Stimulated activated CD8-positive, alpha-beta memory T cell treated with anti-CD3 and anti-CD28 coated beads, Interleukin-15, amount 100 ng/mL, for 24 hours (primary cell): ENCODE measurements around the gene NFIX.

Experiments
- DNase-seq: peaks from one replicate; pipeline ENCODE4 v3.0.0-alpha.2; 2020; ENCODE audit warnings: low read depth

The NFIX gene

DNA sequence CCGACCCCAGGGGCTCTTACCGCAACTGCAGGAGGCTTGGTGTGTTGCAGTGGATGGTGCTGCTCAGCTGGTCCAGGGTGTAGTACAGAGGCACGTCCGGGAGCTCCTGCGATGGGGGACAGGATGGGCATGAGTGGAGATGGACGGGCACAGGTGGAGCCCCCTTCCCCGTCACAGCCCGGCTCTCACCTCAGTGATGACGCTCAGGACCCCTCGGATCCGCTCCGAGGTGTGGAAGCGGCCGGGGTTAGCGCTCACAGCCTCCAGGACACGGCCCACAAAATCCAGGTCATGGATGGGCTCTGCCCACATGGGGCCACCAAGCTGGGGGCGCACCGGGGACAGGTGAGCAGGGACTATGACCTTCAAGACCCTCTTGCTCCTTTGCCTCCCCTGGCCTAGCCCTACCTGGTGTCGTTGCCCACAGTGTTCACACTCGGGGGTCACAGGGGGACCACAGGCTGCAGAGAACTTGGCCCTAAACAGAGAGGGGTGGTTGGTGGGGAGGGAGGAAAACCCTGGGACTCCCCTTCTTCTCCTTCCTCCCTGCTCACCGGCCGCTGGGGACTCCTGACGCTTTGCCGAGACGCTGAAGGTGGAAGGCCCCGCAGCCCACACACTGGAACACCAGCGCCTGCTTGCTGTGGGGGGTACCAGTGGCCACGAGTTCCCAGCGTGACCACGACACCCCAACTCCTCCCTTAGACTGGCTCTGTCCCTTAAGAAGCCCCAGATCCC, 114.3 kb downstream of the NFIX start:
- no peak for DNase-seq

GRCh38 chr19:13110099-13110610, 114.9 kb downstream of the NFIX start:
- no peak for DNase-seq

DNA sequence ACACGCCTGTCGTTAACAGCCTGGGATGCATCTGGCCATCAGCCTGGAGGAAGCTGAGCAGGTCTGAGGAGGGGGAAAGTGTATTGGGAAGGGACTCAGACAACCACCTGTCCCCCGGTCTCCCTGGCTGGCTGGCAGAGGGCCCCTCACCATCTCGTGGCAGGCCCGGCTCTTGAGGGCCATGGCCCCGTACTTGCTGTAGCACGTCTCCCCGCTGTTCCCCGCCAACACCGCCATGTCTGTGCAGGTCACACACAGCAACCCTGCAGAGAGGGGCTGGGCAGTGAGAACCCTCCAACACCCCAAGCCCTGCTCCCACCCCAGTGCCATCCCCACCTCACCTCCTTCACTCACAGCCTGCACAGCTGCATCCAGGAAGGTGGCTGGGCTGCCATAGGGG, 117.3 kb downstream of the NFIX start:
- DNase-seq: no peak

DNA sequence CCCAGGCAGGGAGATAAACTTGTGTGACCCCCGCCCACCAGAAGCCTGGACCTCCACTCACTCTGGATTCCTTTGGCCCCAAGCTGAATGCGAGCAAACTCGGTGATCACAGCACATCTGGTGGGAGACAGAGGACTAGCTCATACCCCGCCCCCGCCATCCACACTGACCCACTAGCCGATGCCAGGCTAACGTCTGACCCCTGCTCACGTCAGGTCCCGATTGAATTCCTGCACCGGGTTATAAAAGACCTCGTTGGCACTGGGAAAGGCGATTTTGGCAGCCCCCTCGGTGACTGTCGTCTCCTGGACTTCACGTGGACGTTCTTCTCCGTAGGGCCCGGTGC, 120.6 kb downstream of the NFIX start:
- DNase-seq: no peak

GRCh38 chr19:13116282-13117175, 121.3 kb downstream of the NFIX start, which contains the start of gene TRMT1:
Gene TRMT1 (minus strand): TSS chr19:13116740. CDS start chr19:13116399, 341 bp downstream.
- DNase-seq: peak; percentile 69

GRCh38 chr19:13117176-13117771, 122.0 kb downstream of the NFIX start:
- DNase-seq: no peak

- peak; percentile 82 for DNase-seq
These were observed 122.6 kb downstream of the NFIX start, which contains the start of gene NACC1 for GRCh38 chr19:13117772-13118423. Gene NACC1 (plus strand): TSS chr19:13118264. CDS start chr19:13135208, 16,944 bp downstream.

DNA sequence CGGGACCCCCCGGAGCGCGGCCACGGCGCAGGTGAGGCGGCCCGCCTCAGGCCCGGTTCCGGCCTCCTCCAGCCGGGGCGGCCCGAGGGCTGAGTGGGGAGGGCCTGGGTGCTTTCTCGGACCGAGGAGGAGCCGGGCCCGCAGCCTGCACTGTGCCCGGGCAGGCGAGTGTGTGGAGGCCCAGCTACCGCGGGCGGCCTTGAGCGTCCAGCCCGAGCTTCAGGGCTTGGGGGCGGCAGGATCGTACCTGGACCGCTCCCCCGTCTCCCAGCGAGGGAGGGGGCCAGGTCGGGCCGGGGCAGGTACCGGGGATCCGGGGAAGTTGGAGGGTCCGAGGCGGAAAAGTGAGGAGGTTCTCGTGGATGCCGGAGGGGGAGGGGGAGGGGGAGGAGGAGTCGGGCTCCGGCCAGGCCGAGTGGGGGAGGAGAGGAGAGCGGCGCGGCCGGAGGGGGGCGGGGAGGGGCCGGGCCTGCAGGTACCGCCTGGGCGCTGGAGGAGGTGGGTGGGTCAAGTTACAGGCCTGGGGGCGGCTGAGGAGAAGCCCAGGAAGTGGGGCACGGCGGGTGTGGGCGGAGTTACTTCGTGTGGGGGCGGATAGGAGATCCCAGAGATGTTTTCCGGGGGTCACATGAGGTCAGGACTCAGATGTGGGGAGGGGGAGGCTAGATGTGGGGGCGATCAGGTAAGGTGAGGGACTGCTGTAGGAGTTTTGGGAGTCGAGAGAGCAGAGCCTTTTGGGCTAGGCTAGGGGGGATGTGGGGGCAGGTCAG, 123.3 kb downstream of the NFIX start:
- DNase-seq: no peak

GRCh38 chr19:13119627-13120026, 124.4 kb downstream of the NFIX start:
- DNase-seq: no peak

DNA sequence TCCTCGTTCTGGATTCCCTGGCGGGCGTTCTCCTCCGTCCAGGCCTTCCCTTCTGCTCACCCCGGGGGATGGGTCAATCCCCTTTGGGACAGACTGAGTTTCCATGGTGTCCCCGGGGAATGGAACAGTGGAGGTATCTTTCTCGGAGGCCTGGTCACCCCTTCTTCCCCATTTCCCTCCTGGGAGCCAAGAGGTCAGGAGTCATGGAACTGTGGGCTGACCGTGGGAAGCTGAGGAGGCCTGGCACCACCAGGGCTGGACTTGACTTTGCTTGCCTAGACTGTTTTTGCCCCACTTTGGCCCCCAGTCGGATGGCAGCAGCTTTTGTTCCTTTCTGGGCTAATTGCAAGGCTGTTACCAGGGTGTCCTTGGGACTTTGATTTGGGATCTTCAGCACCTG, 124.8 kb downstream of the NFIX start:
- DNase-seq: no peak

DNA sequence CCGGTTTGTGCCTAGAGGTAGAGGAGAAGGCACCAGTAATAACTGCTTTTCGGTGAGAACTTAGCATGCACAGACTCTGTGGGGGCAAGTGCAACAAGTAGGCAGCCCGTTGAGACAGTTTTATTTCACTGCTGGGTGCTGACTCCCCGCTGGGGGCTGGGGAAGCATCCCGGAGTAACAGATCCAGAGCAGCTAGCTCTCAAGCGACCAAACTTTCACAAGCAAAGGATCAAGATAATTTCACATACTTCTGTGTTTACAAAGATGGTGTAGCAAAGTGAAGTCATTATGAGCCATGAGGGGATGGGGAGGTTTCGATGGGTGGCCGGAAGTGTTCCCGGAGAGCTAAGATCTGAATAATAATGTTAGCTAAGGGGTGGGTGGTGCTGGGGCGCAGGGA, 125.5 kb downstream of the NFIX start:
- no peak for DNase-seq

DNA sequence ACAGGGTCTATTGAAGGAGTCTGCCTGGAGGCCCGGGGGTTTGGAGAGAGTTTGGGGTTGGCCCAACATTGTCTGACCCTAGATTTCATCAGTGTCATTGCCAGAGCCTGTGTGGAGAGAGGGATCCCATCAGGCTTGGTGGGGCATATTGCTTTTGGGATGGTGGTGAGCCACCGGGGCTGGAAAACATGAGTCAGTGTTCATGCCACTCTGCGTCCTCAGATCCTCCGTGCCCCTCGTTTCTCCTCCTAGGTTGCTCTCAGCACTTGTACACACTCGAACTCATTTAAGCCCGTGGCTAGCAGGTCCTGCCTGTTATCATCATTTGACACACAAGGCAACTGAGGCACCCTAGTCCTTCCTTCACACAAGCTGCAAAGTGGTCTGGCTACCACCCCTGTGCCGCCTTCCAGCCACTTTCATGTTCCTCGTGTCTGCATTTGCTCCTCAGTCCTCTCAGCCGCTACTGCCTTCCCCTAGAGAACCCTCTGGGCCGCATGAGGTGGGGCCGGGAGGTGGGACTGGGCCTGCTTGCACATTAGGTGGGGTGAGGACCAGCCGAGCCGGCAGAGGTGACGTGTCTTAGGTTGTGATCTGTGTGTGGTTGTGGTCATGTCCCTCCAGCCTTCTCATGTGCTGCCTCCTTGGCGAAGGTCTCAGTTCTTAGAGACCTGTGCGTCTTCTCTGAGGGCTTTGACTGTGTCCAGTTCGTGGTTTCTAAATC, 126.4 kb downstream of the NFIX start:
- no peak for DNase-seq

DNA sequence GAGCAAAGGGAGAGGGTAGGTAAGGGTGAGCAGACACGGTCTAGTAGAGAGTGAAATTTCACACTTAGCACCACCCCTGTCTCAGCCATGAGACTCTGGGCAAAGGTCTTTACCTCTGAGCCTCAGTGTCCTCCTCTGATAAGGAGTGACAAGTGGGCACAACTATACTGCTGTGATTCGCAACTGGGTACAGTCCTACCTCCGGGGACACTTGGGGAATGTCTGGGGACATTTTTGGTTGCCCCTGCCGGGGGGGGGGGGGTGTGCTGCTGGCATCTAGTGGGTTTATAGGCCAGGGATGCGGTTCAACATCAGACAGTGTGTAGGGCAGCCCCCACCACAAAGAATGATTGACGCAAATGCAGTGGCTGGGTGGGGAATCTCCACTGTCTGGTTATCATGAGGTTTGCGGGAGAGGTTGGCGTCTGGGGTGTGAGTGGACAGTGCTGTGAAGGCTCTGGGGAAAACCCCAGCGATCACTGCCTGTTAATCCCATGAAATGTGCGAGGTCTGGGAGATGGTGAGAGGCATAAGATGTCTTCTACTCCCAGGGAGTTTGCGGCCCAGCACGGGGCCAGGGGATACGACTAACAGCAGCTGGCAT, 127.1 kb downstream of the NFIX start:
- DNase-seq: no peak

DNA sequence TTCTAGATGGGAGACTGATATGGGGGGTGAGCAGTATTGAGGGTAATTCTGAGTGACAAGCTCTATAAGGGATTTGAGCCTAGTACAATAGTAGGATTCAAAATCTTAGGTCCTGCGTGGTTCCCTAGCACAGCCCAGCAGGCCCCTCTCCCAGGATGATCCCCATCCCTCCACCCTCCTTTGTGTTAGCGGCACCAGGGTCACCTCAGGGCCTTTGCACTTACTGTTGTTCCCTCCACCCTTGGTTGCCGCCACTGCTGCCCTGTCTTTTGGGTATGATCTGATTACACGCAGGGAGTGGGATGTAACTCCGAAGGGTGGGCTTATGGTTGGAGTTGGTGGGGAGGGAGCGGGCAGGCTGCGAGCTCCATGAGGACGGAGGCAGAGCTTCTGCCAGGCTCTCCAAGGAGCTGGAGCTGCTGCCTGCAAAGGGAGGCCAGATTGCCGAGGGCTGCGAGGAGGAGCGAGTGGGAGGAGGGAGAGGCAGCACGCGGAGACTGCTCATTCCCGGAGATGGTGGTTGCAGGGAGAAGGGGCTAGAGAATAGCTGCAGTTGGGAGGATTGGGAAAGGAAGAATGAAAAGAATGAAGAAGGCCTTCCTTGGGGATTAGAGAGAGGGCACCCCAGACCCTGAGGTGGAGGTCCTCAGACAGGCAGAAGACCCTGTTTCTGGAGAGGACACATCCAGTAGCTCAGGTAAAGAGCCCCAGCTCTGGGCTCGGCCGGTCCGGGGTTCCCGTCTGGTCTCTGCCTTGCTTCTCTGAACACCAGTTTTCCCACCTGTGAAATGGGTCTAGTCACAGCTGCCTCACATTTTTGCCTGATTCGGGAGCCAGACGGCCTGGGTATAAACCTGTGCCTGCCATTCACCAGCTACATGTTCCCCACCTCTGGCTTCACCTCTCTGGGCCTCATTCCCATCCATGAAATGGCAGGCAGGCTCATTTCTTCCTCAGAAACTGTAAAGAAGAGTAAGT, 128.0 kb downstream of the NFIX start:
- DNase-seq: no peak

DNA sequence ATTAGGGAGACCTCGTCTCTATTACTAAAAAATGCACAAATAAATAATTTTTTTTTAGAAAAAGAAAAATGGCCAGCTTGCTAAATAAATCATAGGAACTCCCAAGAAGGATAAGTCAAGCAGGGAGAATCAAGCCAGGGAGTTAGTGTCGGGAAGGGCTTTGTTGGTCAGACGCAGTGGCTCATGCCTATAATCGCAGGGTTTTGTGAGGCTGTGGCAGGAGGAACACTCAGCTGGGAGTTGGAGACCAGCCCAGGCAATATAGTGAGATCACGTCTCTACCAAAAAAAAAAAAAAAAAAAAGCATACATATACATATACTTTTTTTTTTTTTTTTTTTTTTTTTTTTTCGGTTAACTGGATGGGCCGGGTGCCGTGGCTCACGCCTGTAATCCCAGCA, 131.8 kb downstream of the NFIX start:
- DNase-seq: no peak

DNA sequence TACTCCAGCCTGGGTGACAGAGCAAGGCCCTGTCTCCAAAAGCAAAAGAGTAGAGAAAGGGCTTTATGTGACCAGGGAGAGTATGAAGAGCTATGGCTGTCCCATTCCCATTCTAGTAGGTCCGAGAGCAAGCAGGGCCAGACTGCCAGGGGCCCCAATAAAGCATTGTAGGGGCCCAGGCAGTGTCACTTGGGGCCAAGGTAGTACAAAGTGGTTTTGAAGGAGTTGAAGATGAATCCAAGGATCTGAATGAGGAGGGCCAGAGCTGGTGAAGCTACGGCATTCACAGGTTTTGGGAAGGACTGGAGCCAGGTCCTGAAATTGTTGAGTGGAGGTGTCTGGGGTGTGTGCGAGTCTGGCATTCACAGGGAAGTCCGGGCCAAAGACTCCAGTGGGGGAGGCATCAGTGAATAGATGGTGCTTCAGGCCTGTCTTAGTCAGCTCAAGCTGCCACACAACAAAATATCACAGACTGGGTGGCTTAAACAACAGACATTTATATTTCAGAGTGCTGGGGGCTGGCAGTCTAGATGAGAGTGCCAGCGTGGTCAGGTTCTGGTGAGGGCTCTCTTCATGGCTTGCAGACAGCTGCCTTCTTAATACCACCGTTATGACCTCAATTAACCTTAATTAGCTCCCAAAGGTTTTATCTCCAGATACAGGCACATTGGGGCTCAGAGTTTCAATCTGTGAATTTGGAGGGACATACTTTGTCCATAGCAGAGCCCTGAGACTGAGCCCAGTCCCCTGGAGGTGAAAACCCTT, 132.7 kb downstream of the NFIX start:
- no peak for DNase-seq

GRCh38 chr19:13128583-13128982, 133.3 kb downstream of the NFIX start:
- no peak for DNase-seq

DNA sequence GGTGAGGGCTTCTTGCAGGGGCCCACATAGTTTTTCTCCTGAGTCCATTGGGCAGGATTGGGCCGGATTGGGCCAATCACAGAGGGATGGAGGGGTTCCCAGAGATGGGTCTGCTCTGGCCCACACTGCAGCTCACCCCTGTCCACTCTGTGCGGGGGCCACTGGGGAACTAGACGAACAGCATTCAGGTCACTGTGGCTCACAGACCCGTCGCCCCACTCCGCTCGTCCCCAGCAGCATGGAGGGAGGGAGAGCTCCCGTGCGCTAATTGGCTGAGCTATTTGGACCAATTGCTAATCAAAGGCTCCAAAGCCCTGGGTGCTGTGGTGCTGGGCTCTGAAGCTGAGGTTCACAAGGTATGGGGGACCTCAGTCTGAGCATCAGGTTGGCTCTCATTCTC, 134.1 kb downstream of the NFIX start:
- DNase-seq: no peak
